HG03442 (cell line): ENCODE data around the gene BCR.

Experiments used
- ATAC-seq: cut with Tn5 transposase; IDR thresholded peaks from one replicate; pipeline ENCODE4 v1.9.1; 2021; ENCODE audit warnings: mild to moderate bottlenecking, moderate library complexity; ENCODE audit not compliant: unreplicated experiment

The BCR gene

DNA sequence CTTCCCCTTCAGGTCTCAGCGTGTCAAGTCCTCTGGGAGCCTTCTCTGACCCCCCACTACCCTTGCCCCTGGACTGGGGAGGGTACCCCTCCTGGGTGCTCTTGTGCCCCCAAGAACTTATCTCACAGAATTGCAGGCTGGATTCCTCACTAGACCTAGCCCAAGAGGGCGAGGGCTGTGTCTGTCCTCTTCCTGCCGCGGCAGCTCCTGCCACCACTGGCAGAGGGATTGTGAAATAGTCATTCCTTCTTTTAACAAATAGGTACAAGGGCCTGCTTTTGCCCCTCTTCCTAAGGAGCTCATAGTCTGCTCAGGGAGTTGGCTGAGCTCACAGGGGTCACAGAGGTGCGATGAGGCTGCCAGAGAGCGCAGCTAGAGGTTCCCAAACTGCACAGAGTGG lies 29.5 kb upstream of the BCR start:
- ATAC-seq = no peak

DNA sequence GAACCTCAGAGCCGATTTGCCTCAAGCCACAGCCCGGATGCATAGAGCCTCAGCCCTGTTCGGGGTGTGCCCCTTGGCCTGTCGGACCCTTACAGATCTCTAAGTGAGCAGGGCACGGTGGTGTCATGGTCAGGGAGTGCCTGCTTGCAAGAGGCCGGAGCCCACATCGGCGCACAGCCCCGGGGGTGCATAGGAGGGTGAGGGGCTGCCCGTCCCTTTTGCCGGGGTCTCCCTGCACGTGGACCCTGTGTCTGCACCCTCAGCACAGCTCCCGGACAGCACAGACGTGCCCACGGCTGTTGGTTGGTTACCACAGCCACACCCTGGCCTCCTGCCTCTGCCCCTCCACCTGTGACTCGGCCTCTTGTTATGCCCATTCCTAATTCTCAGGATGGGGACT lies 28.5 kb upstream of the BCR start:
- ATAC-seq = no peak

DNA sequence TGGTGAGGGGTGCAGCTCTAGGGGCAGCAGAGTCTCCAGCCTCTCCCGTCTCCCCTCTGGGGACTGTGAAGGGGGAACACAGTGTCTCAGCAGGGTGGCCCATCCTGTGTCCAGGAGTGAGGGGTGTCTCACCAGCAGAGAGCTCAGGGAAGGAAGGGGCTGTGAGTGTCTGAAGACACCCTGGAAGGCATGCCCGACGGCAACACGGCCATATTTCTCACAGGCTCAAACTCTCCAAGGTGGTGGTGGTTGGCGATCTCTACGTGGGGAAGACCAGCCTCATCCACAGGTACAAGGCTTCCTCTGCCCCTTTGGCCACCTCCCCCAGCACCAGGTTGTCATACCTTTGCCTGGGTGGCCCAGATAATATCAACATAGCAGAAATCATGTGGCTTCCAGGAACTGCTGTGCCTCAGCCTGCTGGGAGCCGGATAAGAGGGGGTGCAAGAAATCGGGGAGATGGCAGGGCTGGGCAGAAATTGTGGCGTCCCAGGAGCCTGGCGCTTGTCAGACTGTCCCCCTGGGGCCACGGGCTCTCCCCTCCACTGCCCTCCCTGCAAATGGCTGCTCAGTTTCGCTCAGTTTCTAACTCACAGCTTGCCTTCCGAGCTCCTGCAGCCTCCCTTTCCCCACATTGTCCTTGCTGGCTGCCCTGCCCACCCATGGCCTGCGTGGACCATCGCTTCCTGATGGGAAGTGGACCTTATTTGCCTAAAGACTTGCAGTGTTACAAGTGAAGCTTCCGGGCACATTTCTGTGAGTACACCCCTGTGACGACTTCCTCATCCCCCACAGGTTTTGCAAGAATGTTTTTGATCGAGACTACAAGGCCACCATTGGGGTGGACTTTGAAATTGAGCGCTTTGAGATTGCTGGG lies 27.8 kb upstream of the BCR start:
- no peak for ATAC-seq

DNA sequence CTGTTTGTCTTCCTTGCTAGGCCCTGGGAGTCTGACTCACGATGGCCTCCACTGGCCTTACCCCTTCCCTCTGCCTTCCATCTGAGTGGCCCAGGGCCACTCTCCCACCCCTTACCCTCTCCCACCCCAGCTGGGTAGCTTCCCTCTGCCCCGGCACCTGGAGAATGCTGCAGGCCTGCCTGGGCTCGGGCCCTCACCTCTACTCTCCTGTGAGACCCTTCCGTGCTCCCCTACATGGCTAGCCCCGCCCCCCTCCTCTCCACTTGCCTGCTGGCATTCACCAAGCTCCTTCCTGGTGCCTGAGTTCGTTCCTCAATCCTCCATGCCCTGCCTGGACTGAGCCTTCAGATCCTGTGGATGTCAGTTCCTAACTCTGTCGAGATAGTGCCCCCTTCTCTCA lies 26.3 kb upstream of the BCR start:
- no peak for ATAC-seq

DNA sequence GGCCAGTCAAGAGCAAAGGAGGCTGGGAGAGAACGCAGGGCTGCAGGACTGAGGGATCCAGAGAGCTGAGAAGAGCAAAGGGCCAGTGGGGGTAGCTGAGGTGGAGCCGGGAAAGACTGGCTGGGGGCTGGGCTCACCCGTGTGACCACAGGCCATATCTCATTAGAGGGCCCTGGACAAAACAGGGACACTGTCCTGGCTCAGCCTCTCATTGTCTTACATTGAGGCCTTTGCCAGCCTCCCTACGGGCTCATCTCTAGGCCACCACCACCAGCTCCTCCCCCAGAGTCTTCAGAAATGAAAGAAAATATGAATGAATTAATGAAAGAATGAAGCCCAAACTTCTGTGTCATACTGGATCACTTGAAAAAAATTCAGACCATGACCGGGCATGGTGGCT lies 25.8 kb upstream of the BCR start:
- ATAC-seq = no peak

DNA sequence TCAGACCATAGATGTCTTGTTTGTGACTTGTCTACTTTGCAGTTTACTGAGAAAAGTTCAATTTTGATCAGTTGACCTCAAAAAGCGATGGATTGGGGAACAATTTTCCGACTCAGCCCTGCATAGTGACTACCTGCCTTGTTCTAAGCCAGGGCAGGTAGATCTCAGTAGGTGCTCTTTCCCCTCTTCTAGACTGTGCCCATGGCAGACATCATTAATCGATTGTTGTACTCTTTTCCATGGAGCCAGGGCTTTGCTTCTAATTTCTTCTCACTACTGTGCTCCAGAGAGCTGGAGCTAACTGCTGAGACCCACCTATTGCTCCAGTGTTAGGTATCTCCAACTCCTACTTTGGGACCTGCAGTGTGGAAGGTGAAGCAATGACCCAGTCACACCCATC lies 25.2 kb upstream of the BCR start:
- no peak for ATAC-seq

DNA sequence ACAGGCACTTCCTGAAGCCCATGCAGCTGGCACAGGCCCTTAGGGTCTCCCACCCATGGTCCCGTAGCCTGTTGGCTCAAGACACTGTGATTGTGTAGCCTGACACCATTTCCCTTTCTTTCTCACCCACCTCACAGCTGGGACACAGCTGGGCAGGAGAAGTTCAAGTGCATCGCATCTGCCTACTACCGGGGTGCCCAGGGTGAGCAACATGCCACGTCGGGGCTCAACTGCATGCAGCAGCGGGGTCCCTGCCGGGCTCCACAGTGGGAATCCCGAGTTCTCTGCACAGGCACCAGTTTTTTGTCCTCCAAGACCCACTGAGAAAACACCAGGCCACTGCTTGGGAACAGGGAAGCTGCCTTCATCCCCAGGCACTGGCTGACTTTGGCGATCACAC lies 24.5 kb upstream of the BCR start:
- no peak for ATAC-seq

DNA sequence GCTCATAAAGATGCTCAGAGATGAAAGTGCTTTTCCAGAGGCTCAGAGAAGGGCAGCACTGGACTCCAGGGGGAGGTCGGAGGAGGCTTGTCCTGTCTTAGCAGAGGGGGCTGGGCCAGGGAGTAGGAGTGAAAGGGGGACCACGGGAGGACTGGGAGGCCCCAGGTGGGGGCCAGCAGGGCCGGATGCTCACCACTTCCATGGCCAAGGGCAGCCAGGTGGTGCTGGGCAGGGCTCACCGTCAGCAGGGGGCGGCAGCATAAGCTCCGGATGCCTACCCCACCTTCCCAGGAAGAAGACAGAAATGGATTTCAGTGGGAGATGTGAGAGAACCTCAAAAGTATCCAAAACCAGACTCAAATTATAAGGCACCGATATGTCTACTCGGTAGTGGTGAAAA lies 24.0 kb upstream of the BCR start:
- no peak for ATAC-seq

DNA sequence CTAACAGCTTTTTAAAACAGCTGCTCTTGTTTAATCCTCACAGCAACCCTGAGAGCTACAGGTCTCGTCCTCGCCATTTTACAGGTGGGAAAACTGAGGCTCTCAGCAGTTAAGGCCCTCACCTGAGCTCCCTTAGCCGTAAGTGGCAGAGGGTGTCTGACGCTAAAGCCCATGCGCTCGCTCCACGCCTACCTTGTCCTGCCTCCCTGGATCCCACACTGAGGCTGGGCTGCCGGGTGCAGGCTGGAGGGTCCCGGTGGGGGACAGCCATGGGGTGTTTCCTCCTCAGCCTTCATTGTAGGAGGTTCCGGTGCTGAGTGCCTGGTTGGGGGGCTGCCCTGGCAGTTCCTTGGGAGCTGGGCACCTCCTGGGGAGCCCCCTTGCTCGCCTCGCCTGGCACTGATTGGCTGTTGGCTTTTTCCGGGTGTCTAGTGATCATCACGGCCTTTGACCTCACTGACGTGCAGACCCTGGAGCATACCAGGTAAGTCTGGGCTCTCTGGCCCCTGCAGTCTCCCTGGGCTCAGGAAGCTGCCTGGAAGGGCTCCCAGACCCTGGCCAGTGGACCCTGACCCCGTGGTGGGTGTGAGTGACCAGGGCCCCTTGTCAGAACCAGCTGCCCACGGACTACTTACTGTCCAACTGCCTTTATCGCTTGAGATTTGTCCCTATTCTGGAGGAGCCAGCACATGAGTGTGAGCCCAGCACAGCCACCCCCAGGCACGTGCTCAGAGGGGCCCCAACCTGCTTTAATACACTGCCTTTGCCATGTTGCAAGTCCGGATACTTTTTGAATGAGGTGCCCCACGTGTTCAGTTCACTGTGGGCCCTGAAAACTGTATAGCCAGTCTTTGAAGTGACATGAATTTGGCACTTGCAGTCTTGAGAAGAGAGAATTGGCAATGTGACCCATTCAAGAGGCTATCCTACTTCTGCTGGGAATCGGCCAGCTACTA lies 22.5 kb upstream of the BCR start:
- ATAC-seq = no peak

DNA sequence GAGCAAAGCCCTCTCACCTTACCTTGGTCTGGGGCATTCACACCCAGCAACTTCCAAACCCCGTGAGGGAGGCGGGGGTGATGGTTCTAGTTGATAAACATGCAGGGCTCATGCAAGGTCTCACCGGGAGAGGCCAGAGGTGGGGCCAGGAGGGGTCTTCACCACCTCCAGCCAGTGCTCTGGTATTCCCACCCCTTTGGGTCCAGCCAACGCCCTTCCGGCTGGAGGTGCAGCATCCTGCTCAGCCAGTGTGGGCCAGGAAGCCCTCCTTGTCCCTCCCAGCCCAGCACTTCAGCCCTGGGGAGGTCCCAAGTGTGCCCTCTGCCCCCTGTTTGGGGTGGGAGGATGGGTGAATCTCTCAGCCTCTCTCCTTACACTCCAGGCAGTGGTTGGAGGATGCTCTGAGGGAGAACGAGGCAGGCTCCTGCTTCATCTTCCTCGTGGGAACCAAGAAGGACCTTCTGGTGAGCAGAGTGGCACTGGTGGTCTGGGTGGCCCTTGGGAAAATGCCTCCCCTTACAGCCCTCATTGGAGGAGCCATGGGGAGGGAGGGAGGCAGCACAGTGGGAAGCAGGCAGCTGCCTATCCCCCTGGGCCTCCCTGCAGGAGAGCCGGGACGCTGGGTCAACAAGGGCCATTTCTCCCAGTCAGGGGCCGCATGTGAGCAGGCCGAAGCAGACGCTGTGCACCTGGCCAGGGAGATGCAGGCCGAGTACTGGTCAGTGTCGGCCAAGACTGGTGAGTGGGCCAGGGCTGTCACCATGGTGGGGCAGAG lies 21.6 kb upstream of the BCR start:
- ATAC-seq = no peak

DNA sequence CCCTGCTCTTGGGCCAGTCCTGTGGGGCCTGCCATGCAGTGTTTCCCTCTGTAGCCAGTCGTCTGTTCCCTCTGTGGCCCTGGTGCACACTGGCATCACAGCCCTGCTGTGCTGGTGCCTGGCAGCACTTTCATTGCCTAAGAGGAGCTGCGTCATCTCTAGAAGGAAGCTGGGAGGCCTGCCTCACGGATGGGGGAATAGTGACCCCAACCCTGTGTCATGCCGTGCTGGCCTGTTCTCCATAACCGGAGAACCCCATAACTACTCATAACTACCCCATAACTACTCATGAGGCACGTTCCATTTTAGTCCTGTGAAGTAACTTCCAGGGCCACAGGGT lies 21.0 kb upstream of the BCR start:
- no peak for ATAC-seq

DNA sequence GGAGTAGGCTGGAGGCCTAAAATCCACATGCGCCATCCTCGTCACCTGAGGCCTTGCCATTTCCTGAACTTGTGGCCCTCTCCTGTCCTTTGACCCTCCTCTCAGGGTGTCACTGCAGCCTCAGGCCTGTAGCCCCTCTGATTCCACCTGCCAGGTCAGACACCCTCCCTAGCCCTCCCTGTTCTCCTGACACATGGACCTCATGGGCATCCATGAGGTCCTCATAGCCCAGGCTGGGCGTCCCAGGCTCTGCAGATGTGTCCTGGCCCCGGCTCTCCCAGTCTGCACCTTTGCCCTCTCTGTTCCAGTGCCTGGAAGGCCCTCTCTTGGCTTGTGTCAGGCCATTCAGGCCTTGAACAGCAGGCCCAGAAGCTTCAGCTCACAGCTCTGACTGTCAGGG lies 19.3 kb upstream of the BCR start:
- ATAC-seq = no peak

DNA sequence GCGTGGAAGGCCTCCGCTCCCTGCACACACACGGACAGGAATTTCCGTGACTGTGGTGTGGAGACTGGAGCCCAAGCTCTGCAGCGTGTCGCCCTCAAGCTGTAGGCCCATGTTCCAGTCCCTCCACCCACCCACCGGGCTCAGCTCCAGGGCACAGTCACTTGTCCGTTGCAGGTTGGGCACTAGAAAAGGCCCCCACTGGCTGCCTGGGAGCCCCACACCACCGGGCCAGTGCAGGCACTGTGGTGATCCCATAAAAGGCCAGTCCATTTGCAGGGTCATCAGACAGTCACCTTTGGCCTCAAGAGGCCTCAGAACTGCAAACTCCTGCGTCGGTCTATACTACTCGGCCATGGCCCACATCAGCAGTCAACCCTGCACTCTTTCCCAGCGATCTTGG lies 18.7 kb upstream of the BCR start:
- no peak for ATAC-seq

DNA sequence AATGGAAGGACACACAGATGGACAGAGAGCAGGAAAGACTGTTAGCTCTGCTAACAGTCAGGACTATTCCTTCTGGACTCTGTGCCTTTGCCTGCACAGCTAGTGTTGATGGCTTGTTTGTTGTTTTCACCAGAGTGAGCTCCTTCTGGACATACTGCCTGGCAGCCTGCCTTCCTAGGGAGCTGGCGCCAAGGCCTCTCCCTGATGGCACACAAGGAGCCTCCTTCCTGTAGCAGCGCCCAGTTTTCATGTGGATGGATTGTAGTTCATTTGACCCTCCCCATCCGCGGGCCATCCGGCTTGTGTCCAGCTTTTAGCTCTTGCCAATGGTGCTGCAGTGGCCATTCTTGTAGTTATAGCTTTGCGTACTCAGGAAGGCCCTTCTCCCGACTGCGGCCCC lies 16.6 kb upstream of the BCR start:
- no peak for ATAC-seq

DNA sequence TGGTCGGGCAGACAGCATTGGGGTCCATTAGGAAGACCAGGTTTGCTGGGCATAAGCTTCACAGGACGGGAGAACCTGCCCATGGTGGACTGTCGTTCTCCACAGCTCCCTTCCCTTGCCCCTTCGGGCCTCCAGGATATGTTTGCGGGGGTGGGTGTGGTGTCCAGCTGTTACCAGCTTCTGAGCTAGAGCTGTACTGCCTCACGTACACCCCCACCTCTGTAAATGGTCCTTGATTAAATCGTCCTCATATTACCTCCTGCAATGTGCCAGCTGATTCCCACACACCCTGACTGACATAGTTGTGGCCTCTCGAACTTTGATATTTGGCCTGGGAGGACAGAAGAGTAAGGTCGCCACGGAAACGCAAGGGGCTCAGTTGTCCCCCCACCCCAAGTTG lies 16.2 kb upstream of the BCR start:
- no peak for ATAC-seq

DNA sequence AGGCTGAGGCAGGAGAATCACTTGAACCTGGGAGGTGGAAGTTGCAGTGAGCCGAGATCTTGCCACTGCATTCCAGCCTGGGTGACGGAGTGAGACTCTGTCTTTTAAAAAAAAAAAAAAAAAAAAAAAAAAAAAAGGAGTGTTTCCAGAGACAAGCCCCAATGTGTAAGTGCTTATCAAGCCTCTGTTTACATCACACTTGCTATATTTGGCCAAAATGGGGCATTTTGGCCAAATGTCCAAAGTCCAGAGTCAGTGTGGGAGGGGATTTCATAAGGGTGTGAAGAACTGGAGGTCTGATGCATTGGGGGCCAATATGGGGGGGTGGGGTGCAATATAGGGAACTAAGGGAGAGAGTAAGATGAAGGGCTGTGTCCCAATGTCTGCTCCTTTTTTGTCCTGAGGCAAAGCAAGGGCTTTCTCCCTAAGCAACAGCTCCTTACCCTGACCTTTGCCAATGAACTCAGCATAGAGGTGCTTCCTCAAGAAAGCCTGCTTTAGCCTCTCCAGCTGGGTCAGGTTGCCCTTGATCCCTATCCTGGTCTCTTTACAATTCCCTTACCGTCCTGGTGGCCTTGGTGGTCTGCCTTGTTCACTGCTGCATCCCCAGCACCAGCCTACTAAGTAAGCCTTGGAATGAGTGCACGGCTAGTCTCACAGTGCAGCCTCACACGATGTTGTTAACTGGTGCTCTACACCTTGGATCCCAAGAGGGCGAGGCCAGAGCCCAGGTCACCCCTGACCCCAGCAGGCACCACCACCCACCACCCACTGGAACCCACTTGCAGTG lies 14.1 kb upstream of the BCR start:
- ATAC-seq = no peak

DNA sequence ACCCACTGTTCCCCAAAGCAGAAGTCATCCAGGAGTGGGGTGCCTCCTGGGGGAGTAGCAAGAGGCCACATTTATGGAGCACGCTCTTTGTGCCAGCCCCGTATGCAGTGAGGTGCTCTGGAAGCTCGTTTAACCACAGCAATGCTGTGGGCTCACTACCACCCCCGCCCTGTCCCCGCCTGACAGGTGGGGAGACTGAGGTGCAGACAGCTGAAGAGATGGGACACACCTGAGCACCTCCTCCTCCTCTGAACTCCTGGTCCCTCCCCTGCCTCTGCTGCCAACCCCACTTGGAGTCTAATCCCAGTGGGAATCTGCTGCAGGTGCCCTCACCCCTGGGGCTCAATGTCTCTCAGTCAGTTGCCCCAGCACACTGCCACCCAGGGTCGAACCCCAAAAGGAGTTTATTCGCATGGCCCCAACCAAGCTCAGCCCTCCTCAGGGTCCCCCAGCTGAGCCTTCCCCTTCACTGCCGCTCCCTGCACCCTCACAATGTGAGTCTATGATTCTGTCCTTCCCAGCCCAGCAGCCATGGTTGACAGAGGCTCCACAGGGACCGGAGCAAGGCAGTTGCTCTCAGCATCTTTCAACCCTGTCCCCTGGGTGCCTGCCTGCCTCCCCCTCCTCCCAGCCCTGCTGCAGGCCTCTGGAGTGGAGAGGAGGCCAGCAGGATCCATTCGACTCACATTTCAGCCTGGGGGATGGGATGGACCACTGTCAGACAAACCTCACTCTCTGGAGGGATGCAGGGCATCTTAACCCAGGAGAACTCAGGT lies 13.3 kb upstream of the BCR start:
- no peak for ATAC-seq

DNA sequence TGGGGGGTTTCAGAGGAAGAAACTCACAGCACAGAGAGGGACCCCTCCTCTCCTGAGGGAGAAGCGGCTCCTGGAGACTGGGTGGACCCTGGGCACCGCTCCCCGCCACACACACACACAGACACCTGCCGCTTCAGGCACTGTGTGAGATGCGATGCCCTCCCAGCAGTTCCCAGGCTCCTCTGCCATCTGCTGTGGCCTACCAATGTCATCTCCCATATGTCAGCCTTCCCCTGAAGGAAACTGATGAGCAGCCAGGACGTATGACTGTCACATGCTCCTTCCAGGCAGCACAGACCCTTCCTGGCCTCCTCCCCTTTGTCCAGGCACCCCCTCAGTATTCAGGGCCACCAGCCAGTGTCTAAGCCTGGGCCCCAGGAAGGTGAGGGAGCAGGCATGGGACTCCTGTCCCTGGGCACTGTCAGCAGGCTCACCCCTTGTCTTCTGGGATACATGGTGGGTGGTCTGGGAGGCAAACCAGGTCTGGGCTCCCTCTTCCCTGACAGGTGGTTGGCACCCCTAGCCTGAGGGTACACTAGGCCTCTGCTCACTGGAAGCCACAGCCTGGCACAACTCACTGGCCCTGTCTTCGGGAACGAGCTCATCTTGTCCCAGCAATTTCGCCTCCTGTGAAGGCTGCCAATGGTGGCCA lies 11.8 kb upstream of the BCR start:
- ATAC-seq = no peak

DNA sequence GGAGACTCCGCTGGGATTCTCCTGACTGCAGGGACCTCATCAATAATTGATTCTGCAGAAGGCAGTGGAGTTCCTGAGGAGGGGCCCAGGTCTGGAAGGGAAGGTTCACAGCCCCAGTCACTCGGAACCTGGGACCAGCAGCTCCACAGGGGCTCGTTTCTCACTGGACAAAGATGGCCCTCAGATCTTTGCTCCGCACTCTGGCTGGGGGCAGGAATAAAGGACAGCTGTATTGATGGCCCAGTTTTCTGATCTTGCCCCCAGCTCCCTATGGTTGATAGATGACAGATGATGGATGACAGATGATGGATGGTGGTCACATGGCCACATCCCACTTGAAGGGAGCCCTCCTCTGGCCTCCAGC lies 11.3 kb upstream of the BCR start:
- ATAC-seq = no peak
